Common myeloid progenitor, CD34-positive (primary cell): ENCODE results near the gene PACS1.

ENCODE experiments used
- CTCF ChIA-PET: fragments of 350-600 bp; sonication (Branson Sonifier 250); formaldehyde crosslinking; loops from one replicate; lab custom pipeline; 2021; ENCODE audit warnings: antibody characterized with exemption; lab: Charles Lee
- POLR2A ChIA-PET: fragments of 350-600 bp; sonication (Branson Sonifier 250); formaldehyde crosslinking; loops from one replicate; lab custom pipeline; 2021; ENCODE audit warnings: antibody characterized with exemption; lab: Charles Lee
- DNase-seq, 3 donors: peaks; one replicate each; pipeline versions ENCODE4 v3.0.0 to v3.0.0-alpha.2; 2013
- H3K27ac ChIP-seq, 2 experiments: 1 replicate in 1 of 2; 2 replicates in 1 of 2; pipeline ENCODE4 v1.7.0; 2013; ENCODE audit warnings: inconsistent platforms in 2 of 2, low read length in 2 of 2, mild to moderate bottlenecking in 2 of 2, low read depth in 1 of 2, moderate library complexity in 1 of 2; ENCODE audit not compliant: severe bottlenecking in 2 of 2, insufficient read depth in 1 of 2, poor library complexity in 1 of 2
- H3K27me3 ChIP-seq, 5 experiments: replicated peaks in 2 of 5; 1 replicate in 3 of 5; 2 replicates in 2 of 5; pipeline versions ENCODE4 v1.6.1 to v1.7.0; 2013; ENCODE audit warnings: low read length in 4 of 5, mild to moderate bottlenecking in 2 of 5, moderate library complexity in 2 of 5, inconsistent platforms in 1 of 5; ENCODE audit not compliant: insufficient read depth in 5 of 5, control insufficient read depth in 4 of 5
- H3K36me3 ChIP-seq, 4 experiments: 1 replicate in 2 of 4; 2 replicates in 2 of 4; pipeline versions ENCODE4 v1.6.1 to v1.7.0; 2013; ENCODE audit warnings: low read length in 3 of 4, control low read depth in 1 of 4, mild to moderate bottlenecking in 1 of 4; ENCODE audit not compliant: control insufficient read depth in 4 of 4, insufficient read depth in 4 of 4
- H3K4me1 ChIP-seq, 4 experiments: 1 replicate in 3 of 4; 2 replicates in 1 of 4; pipeline versions ENCODE4 v1.6.1 to v1.7.1; 2013; ENCODE audit warnings: low read length in 3 of 4, mild to moderate bottlenecking in 3 of 4, control low read depth in 1 of 4, inconsistent platforms in 1 of 4, moderate library complexity in 1 of 4; ENCODE audit not compliant: control insufficient read depth in 4 of 4, insufficient read depth in 4 of 4; ENCODE audit errors: control extremely low read depth in 1 of 4
- H3K4me3 ChIP-seq, 7 experiments: 1 replicate in 4 of 7; 2 replicates in 3 of 7; pipeline versions ENCODE4 v1.5.1 to v1.7.0; 2013; ENCODE audit warnings: mild to moderate bottlenecking in 7 of 7, low read length in 6 of 7, moderate library complexity in 6 of 7, inconsistent platforms in 2 of 7, low read depth in 2 of 7, control low read depth in 1 of 7; ENCODE audit not compliant: insufficient read depth in 4 of 7, control insufficient read depth in 1 of 7; ENCODE audit errors: extremely low read depth in 1 of 7
- H3K9me3 ChIP-seq, 5 experiments: 1 replicate in 4 of 5; 2 replicates in 1 of 5; pipeline versions ENCODE4 v1.6.1 to v1.7.1; 2013; ENCODE audit warnings: low read length in 4 of 5, mild to moderate bottlenecking in 2 of 5, inconsistent platforms in 1 of 5, low read depth in 1 of 5, moderate library complexity in 1 of 5; ENCODE audit not compliant: control insufficient read depth in 4 of 5, insufficient read depth in 2 of 5; ENCODE audit errors: control extremely low read depth in 1 of 5
- WGBS: methylation state at CpG from one replicate; pipeline ENCODE4 v1.1.5; 2013; ENCODE audit not compliant: insufficient coverage; 5-methylcytosine and 5-hydroxymethylcytosine counted together

PACS1 gene

DNA sequence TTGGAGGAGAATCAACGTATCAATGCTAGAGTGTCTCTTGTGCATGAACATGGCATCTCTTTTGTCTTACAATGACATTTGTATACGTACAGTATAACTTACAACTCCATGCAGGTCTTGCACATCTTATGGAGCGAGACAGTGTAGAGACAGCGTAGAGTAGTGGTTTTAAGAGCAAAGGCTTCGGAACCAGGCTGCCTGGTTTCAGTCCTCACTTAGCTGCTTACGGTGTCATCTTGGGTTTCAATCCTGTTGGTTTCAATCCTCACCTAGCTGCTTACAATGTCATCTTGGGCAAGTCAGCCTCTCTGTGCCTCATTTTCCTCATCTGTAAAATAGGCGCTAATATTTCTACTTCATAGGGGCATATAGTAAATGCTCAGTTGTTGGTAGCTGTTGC is 98.2 kb downstream of the PACS1 start:
- WGBS: 97% methylated on average over 5 of the region's 7 CpGs
- CTCF ChIA-PET: no interaction called here
- H3K27ac ChIP-seq: no peak overlapping the region
- no peaks in the 10 kb centered on the region for H3K9me3 ChIP-seq
- H3K4me3 ChIP-seq: no peak overlapping the region
- H3K36me3 ChIP-seq: peaks cover 0 to 7% (median 2%) of the 10 kb centered on the region in 4 experiments
- no peaks in the 10 kb centered on the region for H3K27me3 ChIP-seq
- H3K4me1 ChIP-seq: no peaks in the 10 kb centered on the region
- DNase-seq: no peak
- POLR2A ChIA-PET: interaction anchor here (0.6 kb wide), 1 partner anchor 879 kb away, joined by 5 read pairs; no protein-coding TSS in a partner anchor

GRCh38 chr11:66172146-66172545 is 102.1 kb downstream of the PACS1 start:
- Histone ChIP-seq H3K9me3 (no peaks in the 10 kb centered on the region), H3K36me3 (peaks cover 0 to 7% (median 2%) of the 10 kb centered on the region in 4 experiments), H3K27me3 (no peaks in the 10 kb centered on the region), H3K4me3 (no peak overlapping the region), H3K4me1 (no peaks in the 10 kb centered on the region), H3K27ac (no peak overlapping the region)
- DNase-seq: no peak
- WGBS: 96% methylated on average over 8 of the region's 8 CpGs
- ChIA-PET POLR2A (no interaction called here), CTCF (no interaction called here)

DNA sequence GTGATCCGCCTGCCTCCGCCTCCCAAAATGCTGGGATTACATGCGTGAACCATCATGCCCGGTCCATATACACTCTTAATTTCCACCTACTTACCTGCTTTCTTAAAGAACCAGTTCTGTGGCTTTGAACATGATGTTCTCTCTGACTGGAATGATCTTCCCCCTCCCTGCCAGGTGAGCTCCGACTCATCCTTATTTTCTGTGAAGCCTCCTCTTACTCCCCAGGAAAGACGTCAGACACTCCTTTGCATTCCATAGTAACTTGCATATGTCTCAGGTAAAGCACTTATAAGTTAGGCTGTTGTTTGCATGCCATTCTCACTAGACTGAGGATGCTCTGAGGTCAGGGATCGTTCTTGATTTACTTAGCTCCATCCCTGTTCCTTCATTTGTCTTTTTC is 106.6 kb downstream of the PACS1 start:
- H3K4me1 ChIP-seq: no peaks in the 10 kb centered on the region
- H3K36me3 ChIP-seq: peaks cover 0 to 4% (median 0%) of the 10 kb centered on the region in 4 experiments
- ChIA-PET POLR2A (no interaction called here), CTCF (interaction anchor here (1.1 kb wide), 1 partner anchor 29 kb away, joined by 3 read pairs; no protein-coding TSS in a partner anchor)
- H3K4me3 ChIP-seq: no peak overlapping the region
- no peak for DNase-seq
- H3K9me3 ChIP-seq: no peaks in the 10 kb centered on the region
- 98% methylated on average over 6 of the region's 7 CpGs for WGBS
- H3K27ac ChIP-seq: no peak overlapping the region
- no peaks in the 10 kb centered on the region for H3K27me3 ChIP-seq

GRCh38 chr11:66178183-66178582 is 108.1 kb downstream of the PACS1 start:
- Histone ChIP-seq H3K27me3 (no peaks in the 10 kb centered on the region), H3K27ac (no peak overlapping the region), H3K4me1 (no peaks in the 10 kb centered on the region), H3K4me3 (no peak overlapping the region), H3K36me3 (no peaks in the 10 kb centered on the region), H3K9me3 (no peaks in the 10 kb centered on the region)
- CTCF ChIA-PET: interaction anchor here (0.6 to 1.5 kb wide), 4 partner anchors 42 to 104 kb away, joined by 3 read pairs; no protein-coding TSS in a partner anchor
- no peak for DNase-seq
- WGBS: no CpG with 5 or more reads among the region's 2 CpGs
- POLR2A ChIA-PET: no interaction called here

GRCh38 chr11:66178871-66179270 is 108.8 kb downstream of the PACS1 start:
- CTCF ChIA-PET: interaction anchor here (1.2 to 3.0 kb wide), 4 partner anchors 41 to 110 kb away, joined by 3 to 9 read pairs (median 3); no protein-coding TSS in a partner anchor
- H3K9me3 ChIP-seq: no peaks in the 10 kb centered on the region
- no peak for DNase-seq
- H3K36me3 ChIP-seq: no peaks in the 10 kb centered on the region
- POLR2A ChIA-PET: no interaction called here
- no peaks in the 10 kb centered on the region for H3K4me1 ChIP-seq
- H3K27ac ChIP-seq: no peak overlapping the region
- no peaks in the 10 kb centered on the region for H3K27me3 ChIP-seq
- H3K4me3 ChIP-seq: no peak overlapping the region

DNA sequence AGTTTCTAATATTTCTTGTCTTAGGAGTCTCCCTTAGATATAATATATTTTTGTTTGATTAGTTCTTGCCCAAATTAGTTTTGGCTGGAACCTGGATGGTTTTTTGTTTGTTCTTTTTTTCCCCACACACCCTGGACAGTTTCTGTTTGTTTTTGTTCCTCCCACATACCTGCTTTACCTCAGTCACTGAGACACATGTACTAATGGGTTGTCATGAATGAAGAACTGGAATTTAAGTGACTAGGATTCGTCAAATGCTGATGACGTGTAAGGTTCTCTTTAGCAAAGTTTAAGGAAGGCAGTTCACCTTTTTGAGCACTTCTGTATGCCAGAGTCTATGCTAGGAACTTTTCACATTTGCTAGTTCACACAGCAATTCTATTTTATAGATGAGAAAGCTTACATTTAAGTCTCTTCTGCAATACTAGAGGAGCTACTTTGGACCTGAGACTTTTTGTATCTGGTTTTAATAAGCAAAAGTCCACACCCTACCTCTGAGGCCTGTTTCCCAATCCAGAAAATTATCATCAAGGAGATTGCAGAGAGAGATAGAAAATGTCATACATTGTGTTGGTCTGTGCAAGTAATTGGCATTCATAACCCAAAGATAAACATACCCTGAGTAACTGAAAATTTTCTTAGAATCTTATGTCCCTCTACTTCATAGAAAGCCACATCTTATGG is 111.7 kb downstream of the PACS1 start:
- WGBS: 93% methylated on average over 2 of the region's 2 CpGs
- H3K27ac ChIP-seq: no peak overlapping the region
- POLR2A ChIA-PET: no interaction called here

DNA sequence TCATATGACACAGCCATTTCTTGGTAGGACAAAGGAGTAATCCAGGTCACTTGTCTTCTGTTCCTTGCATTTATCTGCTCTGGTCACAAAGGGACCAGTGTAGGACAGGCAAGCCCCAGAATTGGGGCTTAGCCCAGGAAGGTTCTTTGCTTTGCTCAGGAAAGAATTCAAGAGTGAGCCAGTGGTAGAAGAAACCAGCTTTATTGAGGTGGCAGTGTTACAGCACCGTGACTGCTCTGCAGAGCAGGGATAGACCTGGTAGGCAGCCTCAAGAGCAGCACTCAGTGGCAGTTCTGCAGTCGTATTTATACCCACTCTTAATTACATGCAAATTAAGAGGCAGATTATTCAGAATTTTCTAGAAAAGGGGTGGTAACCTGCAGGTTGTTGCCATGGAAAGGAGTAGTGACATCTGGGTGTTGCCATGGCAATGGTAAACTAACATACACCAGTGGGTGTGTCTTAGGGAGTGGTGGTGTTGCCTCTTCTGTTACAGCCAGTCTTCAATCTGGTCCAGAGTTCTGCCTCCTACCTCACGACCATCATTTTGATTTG is 113.5 kb downstream of the PACS1 start:
- Histone ChIP-seq H3K4me3 (no peak overlapping the region), H3K27me3 (no peaks in the 10 kb centered on the region), H3K27ac (no peak overlapping the region), H3K4me1 (no peaks in the 10 kb centered on the region), H3K9me3 (peaks cover 0 to 2% (median 0%) of the 10 kb centered on the region in 5 experiments), H3K36me3 (peaks cover 0 to 3% (median 2%) of the 10 kb centered on the region in 4 experiments)
- DNase-seq: peak; percentile 35 to 76 (median 67)
- 100% methylated on average over 1 of the region's 3 CpGs for WGBS
- ChIA-PET CTCF (interaction anchor here (1.3 to 1.4 kb wide), 2 partner anchors 37 to 57 kb away, joined by 3 read pairs; no protein-coding TSS in a partner anchor), POLR2A (interaction anchor here (0.6 kb wide), 1 partner anchor 10 kb away, joined by 3 read pairs; no protein-coding TSS in a partner anchor)

More for the DNA sequence above, 111.7 kb downstream of the PACS1 start:
- peaks cover 0 to 3% (median under 1%) of the 10 kb centered on the region in 4 experiments for H3K36me3 ChIP-seq
- H3K9me3 ChIP-seq: no peaks in the 10 kb centered on the region
- H3K27me3 ChIP-seq: no peaks in the 10 kb centered on the region
- DNase-seq: no peak
- no peaks in the 10 kb centered on the region for H3K4me1 ChIP-seq
- CTCF ChIA-PET: interaction anchor here (1.3 to 3.0 kb wide), 3 partner anchors 39 to 113 kb away, joined by 3 to 9 read pairs (median 3); no protein-coding TSS in a partner anchor
- H3K4me3 ChIP-seq: no peak overlapping the region
